Panc1 (cell line): ENCODE measurements around the gene PTH2. TPM values are rescaled to one million over a fixed set of nuclear protein-coding genes. Genes with fewer than 3 reads are reported as not detected.

Experiments
- ATAC-seq: fragments of 200-7000 bp; cut with Tn5 transposase; 2 replicates; pipeline ENCODE4 v1.9.1; 2020; ENCODE audit warnings: mild to moderate bottlenecking, moderate library complexity
- BruUV-seq: library from RNA; stranded (reverse); fragments of 400-500 nt; replicated peaks from 2 replicates; lab custom pipeline; 2021; lab: Mats Ljungman, UMichigan
- CTCF ChIA-PET: fragments of 300-600 bp; sonication (Branson Sonifier 250); formaldehyde crosslinking; loops from one replicate; lab custom pipeline; 2022; ENCODE audit warnings: antibody characterized with exemption; lab: Charles Lee
- POLR2A ChIA-PET: fragments of 300-600 bp; sonication (Branson Sonifier 250); formaldehyde crosslinking; loops from one replicate; lab custom pipeline; 2022; ENCODE audit warnings: antibody characterized with exemption; lab: Charles Lee
- DNase-seq: peaks from one replicate; pipeline ENCODE4 v3.0.0-alpha.2; 2010; ENCODE audit warnings: low read depth, low spot score
- H3K27ac ChIP-seq: 2 replicates; pipeline ENCODE4 v1.5.1; 2011; ENCODE audit warnings: mild to moderate bottlenecking, low read length, inconsistent platforms
- H3K27me3 ChIP-seq: fragments of 200-500 bp; sonication (Bioruptor generic); 2 replicates; pipeline ENCODE4 v1.6.0; 2014; ENCODE audit warnings: low read length, inconsistent platforms; ENCODE audit not compliant: control insufficient read depth, insufficient read depth
- H3K36me3 ChIP-seq: fragments of 200-500 bp; sonication (Bioruptor generic); 2 replicates; pipeline ENCODE4 v1.5.1; 2014; ENCODE audit warnings: inconsistent platforms, mild to moderate bottlenecking, low read length, moderate library complexity; ENCODE audit not compliant: control insufficient read depth, insufficient read depth
- H3K4me1 ChIP-seq: 2 replicates; pipeline ENCODE4 v1.5.1; 2011; ENCODE audit warnings: inconsistent platforms, mild to moderate bottlenecking, low read length, moderate library complexity; ENCODE audit not compliant: control insufficient read depth, insufficient read depth
- H3K4me3 ChIP-seq, 2 experiments: 2 replicates each; pipeline ENCODE4 v1.5.1; 2011 to 2012; ENCODE audit warnings: low read depth in 2 of 2, low read length in 2 of 2, mild to moderate bottlenecking in 2 of 2, inconsistent platforms in 1 of 2, moderate library complexity in 1 of 2
- H3K9me3 ChIP-seq: fragments of 200-500 bp; sonication (Bioruptor generic); 2 replicates; pipeline ENCODE4 v1.5.1; 2014; ENCODE audit warnings: low read depth, mild to moderate bottlenecking, inconsistent platforms, low read length, moderate library complexity; ENCODE audit not compliant: control insufficient read depth, insufficient read depth
- POLR2AphosphoS5 ChIP-seq: IDR thresholded peaks from 2 replicates; pipeline ENCODE4 v1.6.1; 2012; ENCODE audit warnings: mild to moderate bottlenecking, low read depth, low read length, moderate library complexity
- REST ChIP-seq, 2 experiments: IDR thresholded peaks; 2 replicates each; pipeline ENCODE4 v1.6.1; 2011 to 2012; ENCODE audit warnings: low read depth in 2 of 2, control low read depth in 1 of 2, low read length in 1 of 2, mild to moderate bottlenecking in 1 of 2, moderate library complexity in 1 of 2; ENCODE audit not compliant: insufficient read depth in 1 of 2
- SIN3A ChIP-seq: IDR thresholded peaks from 2 replicates; pipeline ENCODE4 v1.6.1; 2012; ENCODE audit warnings: low read depth, mild to moderate bottlenecking, low read length, moderate library complexity, borderline replicate concordance; ENCODE audit not compliant: insufficient read depth
- TCF7L2 ChIP-seq: IDR thresholded peaks from 2 replicates; pipeline ENCODE4 v1.6.1; 2011; ENCODE audit warnings: mild to moderate bottlenecking, low read depth, low read length, inconsistent platforms
- in situ Hi-C: cut with HindIII; loops from 2 replicates; pipeline ENCODE4 v1.10.0; 2016; ENCODE audit warnings: low sequenced_read_pairs, low pct_unique_long_range_greater_than_20kb
- intact Hi-C: fragments of 100-400 bp; cut with micrococcal nuclease; formaldehyde crosslinking; loops from one replicate; pipeline ENCODE4 v1.10.0; 2022; ENCODE audit not compliant: unreplicated experiment
- total RNA-seq: library from RNA; stranded (reverse); gene quantifications from one replicate; pipeline ENCODE4 v1.2.1, GENCODE V29; 2021; ENCODE audit not compliant: unreplicated experiment

Gene PTH2
- total RNA-seq, 1 experiment from 2014 or later, result not detected

GRCh38 chr19:49453757-49454240 is 30.6 kb upstream of the PTH2 start:
- Histone ChIP-seq H3K4me3 (peak overlapping the region; percentile 77 to 96), H3K36me3 (no peaks in the 10 kb centered on the region; the same call in 1 of the 2 replicates), H3K27me3 (no peaks in the 10 kb centered on the region), H3K9me3 (no peaks in the 10 kb centered on the region), H3K4me1 (no peaks in the 10 kb centered on the region; the same call in 1 of the 2 replicates), H3K27ac (peak overlapping the region; percentile 99)
- ChIA-PET CTCF (interaction anchor here (0.6 kb wide), 1 partner anchor 74 kb away, joined by 3 read pairs; the partner anchor contains the start of gene RCN3), POLR2A (interaction anchor here (0.6 kb wide), 1 partner anchor 221 kb away, joined by 3 read pairs; no protein-coding TSS in a partner anchor)
- TSS peak; percentile 97 for BruUV-seq
- TF ChIP-seq SIN3A (no peak), POLR2AphosphoS5 (no peak), TCF7L2 (no peak)
- in situ Hi-C loops (no loop called here), intact Hi-C loops (no loop called here)
- DNase-seq, result no peak
- no peak for ATAC-seq

GRCh38 chr19:49453013-49453756 is 29.9 kb upstream of the PTH2 start, which contains the start of gene ALDH16A1:
Gene ALDH16A1, plus strand, starts transcription at chr19:49453225. Its CDS starts 107 bp downstream, at chr19:49453332.
- in situ Hi-C loops (no loop called here), intact Hi-C loops (no loop called here)
- peak within 1 kb of the TSS; percentile 99 for H3K27ac ChIP-seq
- no peaks in the 10 kb centered on the region for H3K9me3 ChIP-seq
- TF ChIP-seq SIN3A, result no peak
- peak; percentile 87 for TF ChIP-seq POLR2AphosphoS5
- H3K4me1 ChIP-seq, result no peaks in the 10 kb centered on the region; the same call in 1 of the 2 replicates
- DNase-seq (peak; percentile 75), ATAC-seq (peak; percentile 95)
- no peaks in the 10 kb centered on the region; the same call in 1 of the 2 replicates for H3K36me3 ChIP-seq
- BruUV-seq, result no TSS peak
- CTCF ChIA-PET, result interaction anchor here (0.6 kb wide), 3 partner anchors 74 to 308 kb away, joined by 3 to 6 read pairs (median 3); partner anchors contain the start of genes RCN3 and SCAF1
- POLR2A ChIA-PET, result interaction anchor here (0.6 kb wide), 2 partner anchors 83 to 222 kb away, joined by 3 to 4 read pairs; no protein-coding TSS in a partner anchor
- peak within 1 kb of the TSS; percentile 77 to 96 for H3K4me3 ChIP-seq
- no peaks in the 10 kb centered on the region for H3K27me3 ChIP-seq

- in situ Hi-C loops, result no loop called here
- TSS peak; percentile 95 for BruUV-seq
Measured at GRCh38 chr19:49451430-49452181, 28.4 kb upstream of the PTH2 start, which contains the start of gene PIH1D1. Gene PIH1D1, minus strand, starts transcription at chr19:49451814. Its CDS starts 240 bp downstream, at chr19:49451574.

More at GRCh38 chr19:49451430-49452181, 28.4 kb upstream of the PTH2 start, which contains the start of gene PIH1D1:
- Histone ChIP-seq H3K4me1 (no peaks in the 10 kb centered on the region; the same call in 1 of the 2 replicates), H3K4me3 (peak within 1 kb of the TSS; percentile 77 to 96), H3K27ac (peak within 1 kb of the TSS; percentile 99), H3K36me3 (no peaks in the 10 kb centered on the region; the same call in 1 of the 2 replicates), H3K27me3 (no peaks in the 10 kb centered on the region), H3K9me3 (no peaks in the 10 kb centered on the region)
- ChIA-PET POLR2A (interaction anchor here (0.5 to 0.7 kb wide), 6 partner anchors 29 to 523 kb away, joined by 3 to 16 read pairs (median 6); partner anchors contain the start of gene PRRG2), CTCF (no interaction called here)
- intact Hi-C loops, result no loop called here
- TF ChIP-seq SIN3A (no peak), REST (IDR thresholded peaks at IDR 0.05; ENCODE audit: insufficient read depth in 1 of 2, low read depth in 2 of 2, low read length in 1 of 2) (no peak), POLR2AphosphoS5 (peak; percentile 84)
- peak; percentile 95 for DNase-seq
- ATAC-seq, result peak; percentile 82
